AG10803 (cell line): ENCODE data around the gene LIN7A.

Experiments
- DNase-seq: peaks from one replicate; pipeline ENCODE4 v3.0.0; 2010; ENCODE audit warnings: low read depth
- H3K4me3 ChIP-seq: 2 replicates; pipeline ENCODE4 v1.5.1; 2011; ENCODE audit warnings: mild to moderate bottlenecking, low read length, control low read depth
- CTCF ChIP-seq: conservative IDR thresholded peaks from 2 replicates; pipeline ENCODE4 v1.5.1; 2011; ENCODE audit warnings: mild to moderate bottlenecking, low read length, control low read depth, inconsistent platforms

LIN7A gene

GRCh38 chr12:80966001-80966400 is 28.3 kb upstream of the LIN7A start:
- no peak for DNase-seq
- H3K4me3 ChIP-seq: no peak overlapping the region
- no peak for TF ChIP-seq CTCF

GRCh38 chr12:80958162-80958561 is 20.4 kb upstream of the LIN7A start:
- no peak overlapping the region for H3K4me3 ChIP-seq
- TF ChIP-seq CTCF: no peak
- no peak for DNase-seq

GRCh38 chr12:80954857-80955520 is 17.3 kb upstream of the LIN7A start:
- DNase-seq: no peak

GRCh38 chr12:80952443-80952842 is 14.7 kb upstream of the LIN7A start:
- H3K4me3 ChIP-seq: no peak overlapping the region
- DNase-seq: no peak
- no peak for TF ChIP-seq CTCF

More at GRCh38 chr12:80954857-80955520, 17.3 kb upstream of the LIN7A start:
- TF ChIP-seq CTCF: no peak
- H3K4me3 ChIP-seq: no peak overlapping the region

- H3K4me3 ChIP-seq: no peak overlapping the region
- TF ChIP-seq CTCF: peak; percentile 57
- DNase-seq: peak; percentile 22
Observed at GRCh38 chr12:80946591-80946990, 8.9 kb upstream of the LIN7A start.

GRCh38 chr12:80943338-80943737 is 5.6 kb upstream of the LIN7A start:
- DNase-seq: no peak
- H3K4me3 ChIP-seq: no peak overlapping the region
- TF ChIP-seq CTCF: no peak

- no peak overlapping the region for H3K4me3 ChIP-seq
- TF ChIP-seq CTCF: no peak
- DNase-seq: no peak
Observed at GRCh38 chr12:80941916-80942315, 4.2 kb upstream of the LIN7A start.
